ENCODE measurements around the gene PI4K2A.
A peak's percentile ranks its signal among the peaks of the same experiment; 100 is the strongest.
"Not testable (repeated sequence)": the region's sequence is repeated elsewhere in the genome, so short reads cannot be mapped to it uniquely, and the experiment has no call there.

Gene PI4K2A

DNA sequence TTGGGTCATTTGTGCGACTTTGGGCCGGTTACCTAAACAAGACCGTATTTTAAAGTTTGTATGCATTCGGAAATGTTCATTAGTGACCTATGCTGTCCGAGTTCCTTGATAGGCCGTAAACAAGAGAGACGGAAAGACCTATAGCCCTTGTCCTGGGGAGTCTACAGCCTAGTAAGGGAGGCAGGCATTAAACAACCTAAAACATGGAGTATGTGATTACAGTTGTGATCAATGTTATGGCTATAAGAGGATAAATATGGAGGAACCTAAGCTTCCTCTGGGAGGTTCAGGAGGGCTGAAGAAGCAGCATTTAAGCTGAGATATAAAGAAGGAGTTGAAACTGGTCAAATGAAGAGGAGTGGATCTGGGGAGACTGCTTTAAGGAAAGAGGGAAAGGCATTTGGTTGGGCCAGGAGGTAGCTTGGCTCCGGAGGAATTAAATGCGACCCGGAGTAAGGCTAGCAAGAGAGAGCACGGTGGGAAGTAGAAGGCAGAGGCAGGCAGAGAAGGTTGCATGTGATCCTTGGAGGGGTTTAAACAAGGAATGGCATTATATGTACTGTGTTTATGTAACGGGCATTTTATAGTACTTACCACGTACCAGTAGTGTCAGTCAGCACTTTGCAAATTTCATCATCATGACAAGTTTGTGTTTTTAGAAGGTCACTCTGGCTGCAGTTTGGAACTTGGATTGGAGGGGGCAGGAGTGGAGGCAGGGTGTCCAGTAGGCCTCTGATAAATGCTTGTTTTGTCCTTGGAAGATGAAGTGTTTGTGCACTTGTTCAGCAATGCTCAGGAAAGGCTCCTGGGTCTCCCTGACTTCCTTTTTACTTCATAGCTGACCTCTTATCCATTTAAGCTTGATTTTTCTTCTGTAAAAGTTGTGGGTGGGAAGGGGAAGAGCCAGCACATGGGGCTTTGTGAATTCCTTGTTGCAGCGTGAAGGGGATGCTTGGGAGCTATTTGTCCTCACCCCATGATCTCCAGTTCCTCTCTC is 47.6 kb downstream of the PI4K2A start:
- Histone ChIP-seq H3K36me3 (ENCODE audit: control insufficient read depth, insufficient read depth, low read length) (no peaks in the 10 kb centered on the region), H3K9me3 (ENCODE audit: control insufficient read depth, insufficient read depth, low read depth, low read length) (no peaks in the 10 kb centered on the region), H3K27me3 (ENCODE audit: control insufficient read depth, insufficient read depth, low read length) (no peaks in the 10 kb centered on the region; the same call in 1 of the 2 replicates), H3K4me1 (ENCODE audit: control insufficient read depth, insufficient read depth, low read length) (peaks cover 25% of the 10 kb centered on the region), H3K4me3 (ENCODE audit: low read depth, low read length) (peak overlapping the region; percentile 53), H3K27ac (ENCODE audit: low read depth, low read length) (peak overlapping the region; percentile 33), H3K9ac (ENCODE audit: low read length) (peak overlapping the region; percentile 70)

DNA sequence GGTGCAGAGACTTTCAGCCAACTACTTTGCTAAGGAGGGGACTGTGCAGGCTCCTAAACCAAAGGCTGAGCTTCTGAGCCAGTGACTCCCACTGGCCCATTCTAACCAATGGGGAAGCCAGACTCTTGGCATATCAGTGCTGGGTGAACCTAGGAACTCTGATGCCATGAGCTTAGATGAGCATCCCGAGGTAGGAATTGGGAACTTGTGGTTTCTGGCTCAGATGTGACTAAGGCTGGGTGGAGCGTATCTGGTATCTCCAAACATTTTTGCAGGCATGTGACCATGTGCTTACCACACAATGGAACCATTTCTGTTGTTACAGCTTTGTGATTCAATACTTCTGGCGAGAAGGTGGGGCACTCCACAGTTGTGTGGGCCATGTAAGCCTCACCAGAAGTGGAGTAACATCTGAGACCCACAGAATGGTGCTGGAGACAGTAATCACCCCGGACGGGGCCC is 49.1 kb downstream of the PI4K2A start:
- Histone ChIP-seq H3K9ac (ENCODE audit: low read length) (no peak overlapping the region), H3K36me3 (ENCODE audit: control insufficient read depth, insufficient read depth, low read length) (no peaks in the 10 kb centered on the region), H3K27ac (ENCODE audit: low read depth, low read length) (no peak overlapping the region), H3K4me1 (ENCODE audit: control insufficient read depth, insufficient read depth, low read length) (peaks cover 15% of the 10 kb centered on the region), H3K27me3 (ENCODE audit: control insufficient read depth, insufficient read depth, low read length) (no peaks in the 10 kb centered on the region; the same call in 1 of the 2 replicates), H3K4me3 (ENCODE audit: low read depth, low read length) (no peak overlapping the region), H3K9me3 (ENCODE audit: control insufficient read depth, insufficient read depth, low read depth, low read length) (no peaks in the 10 kb centered on the region)

DNA sequence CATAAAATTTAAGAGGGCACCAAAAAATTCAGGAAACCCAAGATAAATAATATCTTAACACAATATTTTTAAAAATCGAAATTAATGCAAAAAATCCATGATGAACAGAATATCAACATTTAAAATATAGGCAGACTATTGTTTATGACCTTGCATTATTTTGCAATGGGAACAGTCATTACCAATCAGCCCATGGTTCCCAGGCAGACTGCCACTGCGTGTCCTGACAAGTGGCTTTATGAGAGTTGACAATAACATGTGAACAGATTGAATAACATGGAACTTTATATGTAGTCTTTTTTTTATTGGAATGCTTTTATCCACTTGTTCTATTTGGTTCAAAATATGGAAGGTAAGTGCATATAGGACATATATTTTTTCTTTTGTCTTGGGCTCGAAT is 49.7 kb downstream of the PI4K2A start:
- Histone ChIP-seq H3K27me3 (ENCODE audit: control insufficient read depth, insufficient read depth, low read length) (no peaks in the 10 kb centered on the region; the same call in 1 of the 2 replicates), H3K9me3 (ENCODE audit: control insufficient read depth, insufficient read depth, low read depth, low read length) (no peaks in the 10 kb centered on the region), H3K27ac (ENCODE audit: low read depth, low read length) (no peak overlapping the region), H3K36me3 (ENCODE audit: control insufficient read depth, insufficient read depth, low read length) (no peaks in the 10 kb centered on the region), H3K4me3 (ENCODE audit: low read depth, low read length) (no peak overlapping the region), H3K9ac (ENCODE audit: low read length) (no peak overlapping the region), H3K4me1 (ENCODE audit: control insufficient read depth, insufficient read depth, low read length) (peaks cover 15% of the 10 kb centered on the region)

DNA sequence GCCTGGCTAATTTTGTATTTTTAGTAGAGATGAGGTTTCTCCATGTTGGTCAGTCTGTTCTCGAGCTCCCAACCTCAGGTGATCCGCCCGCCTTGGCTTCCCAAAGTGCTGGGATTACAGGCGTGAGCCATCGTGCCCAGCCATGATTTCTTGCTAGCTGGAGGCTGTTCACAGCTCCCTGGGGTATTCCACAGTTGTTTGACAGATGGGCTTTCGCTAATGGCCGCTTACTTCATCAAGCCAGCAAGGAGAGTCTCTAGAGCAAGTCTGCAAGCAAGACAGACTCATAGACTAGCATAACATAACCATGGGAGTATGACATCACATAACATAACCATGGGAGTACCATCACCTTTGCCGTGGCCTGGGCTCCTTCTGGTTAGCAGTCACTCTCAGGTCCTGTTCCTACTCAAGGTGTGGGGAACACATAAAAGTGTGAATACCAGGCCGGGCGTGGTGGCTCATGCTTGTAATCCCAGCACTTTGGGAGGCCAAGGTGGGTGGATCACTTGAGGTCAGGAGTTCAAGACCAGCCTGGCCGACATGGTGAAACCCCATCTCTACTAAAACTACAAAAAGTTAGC is 57.7 kb downstream of the PI4K2A start:
- H3K9ac ChIP-seq (ENCODE audit: low read length); H3K27ac ChIP-seq (ENCODE audit: low read depth, low read length); H3K27me3 ChIP-seq (ENCODE audit: control insufficient read depth, insufficient read depth, low read length); H3K4me1 ChIP-seq (ENCODE audit: control insufficient read depth, insufficient read depth, low read length); H3K4me3 ChIP-seq (ENCODE audit: low read depth, low read length); H3K9me3 ChIP-seq (ENCODE audit: control insufficient read depth, insufficient read depth, low read depth, low read length); H3K36me3 ChIP-seq (ENCODE audit: control insufficient read depth, insufficient read depth, low read length): not testable (repeated sequence)

DNA sequence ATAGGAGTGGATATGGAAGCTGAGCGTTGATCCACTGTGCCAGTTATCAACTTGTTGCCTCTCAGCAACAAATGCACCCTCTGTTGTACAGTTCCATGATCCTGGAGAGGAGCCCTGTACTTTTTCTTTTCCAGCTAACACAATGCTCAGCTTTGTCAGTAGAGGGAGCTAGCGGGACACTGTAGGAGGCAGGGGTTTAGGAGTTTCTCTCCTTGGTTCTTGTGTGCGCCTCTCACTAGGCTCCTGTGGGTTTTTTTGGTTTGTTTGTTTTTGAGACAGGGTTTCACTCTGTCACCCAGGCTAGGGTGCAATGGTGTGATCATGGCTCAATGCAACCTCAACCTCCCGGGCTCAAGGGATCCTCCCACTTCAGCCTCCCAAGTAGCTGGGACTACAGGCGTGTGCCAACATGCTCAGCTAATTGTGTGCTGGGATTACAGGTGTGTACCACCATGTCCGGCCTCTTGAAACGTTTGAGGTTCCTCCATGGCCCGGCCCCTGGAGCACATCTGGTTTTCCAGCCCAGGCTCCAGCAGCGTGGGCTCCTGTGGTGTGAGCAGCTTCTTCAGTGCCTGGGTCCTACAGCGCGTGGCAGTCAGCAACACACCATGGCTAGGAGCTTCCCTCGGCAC is 61.1 kb downstream of the PI4K2A start:
- peaks cover 7% of the 10 kb centered on the region for H3K4me1 ChIP-seq (ENCODE audit: control insufficient read depth, insufficient read depth, low read length)
- H3K27ac ChIP-seq (ENCODE audit: low read depth, low read length): no peak overlapping the region
- no peak overlapping the region for H3K9ac ChIP-seq (ENCODE audit: low read length)
- no peaks in the 10 kb centered on the region for H3K27me3 ChIP-seq (ENCODE audit: control insufficient read depth, insufficient read depth, low read length)
- H3K4me3 ChIP-seq (ENCODE audit: low read depth, low read length): no peak overlapping the region
- H3K36me3 ChIP-seq (ENCODE audit: control insufficient read depth, insufficient read depth, low read length): no peaks in the 10 kb centered on the region
- H3K9me3 ChIP-seq (ENCODE audit: control insufficient read depth, insufficient read depth, low read depth, low read length): peaks cover 3% of the 10 kb centered on the region; the same call in 1 of the 2 replicates

DNA sequence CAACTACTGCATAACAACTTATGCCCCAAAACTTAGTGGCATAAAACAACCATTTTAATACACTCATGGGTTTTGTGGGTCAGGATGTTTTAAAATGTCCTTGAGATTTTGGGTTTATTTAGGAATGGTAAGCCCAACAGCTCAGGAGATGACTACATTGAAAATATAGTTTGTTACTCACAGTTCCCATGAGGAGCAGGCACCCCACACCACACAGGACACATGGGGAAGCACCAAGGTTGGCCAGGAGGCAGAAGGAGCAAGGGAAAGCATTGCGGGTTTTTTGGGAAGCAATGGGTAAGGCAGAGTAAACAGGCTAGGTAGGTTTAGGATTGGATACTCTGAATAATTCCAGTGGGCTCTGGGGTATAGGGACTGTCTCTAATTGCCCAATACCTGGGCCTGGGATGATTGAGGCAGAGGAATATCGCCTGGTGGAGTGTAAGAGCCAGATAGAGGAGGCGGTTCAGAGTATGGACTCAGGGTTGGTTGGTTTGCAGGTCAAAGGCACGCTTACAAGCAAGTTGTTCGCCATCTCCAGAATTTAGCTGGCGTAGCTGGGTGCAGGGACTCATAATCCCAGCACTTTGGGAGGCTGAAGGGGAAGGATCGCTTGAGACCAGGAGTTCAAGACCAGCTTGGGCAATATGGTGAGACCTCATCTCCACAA is 63.1 kb downstream of the PI4K2A start:
- H3K4me3 ChIP-seq (ENCODE audit: low read depth, low read length): no peak overlapping the region
- peaks cover 7% of the 10 kb centered on the region for H3K4me1 ChIP-seq (ENCODE audit: control insufficient read depth, insufficient read depth, low read length)
- H3K9ac ChIP-seq (ENCODE audit: low read length): no peak overlapping the region
- no peak overlapping the region for H3K27ac ChIP-seq (ENCODE audit: low read depth, low read length)
- no peaks in the 10 kb centered on the region for H3K27me3 ChIP-seq (ENCODE audit: control insufficient read depth, insufficient read depth, low read length)
- H3K9me3 ChIP-seq (ENCODE audit: control insufficient read depth, insufficient read depth, low read depth, low read length): peaks cover 3% of the 10 kb centered on the region; the same call in 1 of the 2 replicates
- H3K36me3 ChIP-seq (ENCODE audit: control insufficient read depth, insufficient read depth, low read length): no peaks in the 10 kb centered on the region

DNA sequence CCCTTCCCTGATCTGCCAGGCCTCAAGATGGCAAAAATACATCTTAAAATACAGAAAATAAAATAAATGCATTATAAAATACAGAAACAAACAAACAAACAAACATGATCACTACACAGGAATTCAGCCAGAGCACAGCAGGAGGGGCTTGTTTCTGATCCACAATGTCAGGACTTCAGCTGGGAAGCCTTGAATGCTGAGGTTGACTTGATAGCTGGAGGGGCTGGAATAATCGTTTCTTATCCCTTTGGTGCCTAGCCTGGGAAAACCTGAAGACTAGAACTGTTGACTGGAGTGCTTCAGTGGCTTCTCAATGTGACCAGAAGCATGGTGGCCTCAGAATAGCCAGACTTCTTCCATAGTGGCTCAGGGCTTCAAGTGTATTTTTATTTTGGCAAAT is 63.9 kb downstream of the PI4K2A start:
- H3K4me3 ChIP-seq (ENCODE audit: low read depth, low read length): no peak overlapping the region
- H3K27ac ChIP-seq (ENCODE audit: low read depth, low read length): no peak overlapping the region
- no peaks in the 10 kb centered on the region for H3K27me3 ChIP-seq (ENCODE audit: control insufficient read depth, insufficient read depth, low read length)
- peaks cover 3% of the 10 kb centered on the region; the same call in 1 of the 2 replicates for H3K9me3 ChIP-seq (ENCODE audit: control insufficient read depth, insufficient read depth, low read depth, low read length)
- H3K4me1 ChIP-seq (ENCODE audit: control insufficient read depth, insufficient read depth, low read length): peaks cover 11% of the 10 kb centered on the region
- no peaks in the 10 kb centered on the region for H3K36me3 ChIP-seq (ENCODE audit: control insufficient read depth, insufficient read depth, low read length)
- H3K9ac ChIP-seq (ENCODE audit: low read length): no peak overlapping the region

DNA sequence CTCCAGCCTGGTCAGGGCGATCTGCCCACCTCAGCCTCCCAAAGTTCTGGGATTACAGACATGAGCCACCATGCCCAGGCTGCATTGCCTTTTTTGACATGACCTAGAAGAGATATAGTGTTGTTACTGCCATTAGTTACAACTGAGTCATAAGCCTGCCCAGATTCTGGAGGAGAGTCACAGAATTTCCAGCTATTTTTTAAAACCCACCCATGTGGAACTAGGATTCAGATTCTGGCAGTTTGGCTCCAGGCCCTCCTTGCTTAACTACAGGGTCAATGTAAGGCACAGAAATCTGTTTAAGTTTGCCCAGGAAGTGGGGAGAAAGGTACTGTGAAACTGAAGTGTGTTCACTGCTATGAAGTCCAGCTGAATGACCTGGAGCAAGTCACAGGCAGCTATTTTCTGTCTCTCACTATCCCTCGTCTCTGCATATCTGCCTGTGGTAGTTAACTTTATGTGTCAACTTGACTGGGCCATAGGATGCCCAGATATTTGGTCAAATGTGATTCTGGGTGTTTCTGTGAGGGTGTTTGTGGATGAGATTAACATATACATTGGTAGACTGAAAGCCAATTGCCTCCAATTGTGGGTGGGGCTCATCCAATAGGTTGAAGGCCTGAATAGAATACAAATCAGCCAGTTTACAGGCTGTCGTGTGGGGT is 64.7 kb downstream of the PI4K2A start:
- peaks cover 3% of the 10 kb centered on the region; the same call in 1 of the 2 replicates for H3K9me3 ChIP-seq (ENCODE audit: control insufficient read depth, insufficient read depth, low read depth, low read length)
- H3K9ac ChIP-seq (ENCODE audit: low read length): no peak overlapping the region
- no peak overlapping the region for H3K4me3 ChIP-seq (ENCODE audit: low read depth, low read length)
- H3K27ac ChIP-seq (ENCODE audit: low read depth, low read length): no peak overlapping the region
- peaks cover 12% of the 10 kb centered on the region for H3K4me1 ChIP-seq (ENCODE audit: control insufficient read depth, insufficient read depth, low read length)
- H3K27me3 ChIP-seq (ENCODE audit: control insufficient read depth, insufficient read depth, low read length): no peaks in the 10 kb centered on the region
- no peaks in the 10 kb centered on the region for H3K36me3 ChIP-seq (ENCODE audit: control insufficient read depth, insufficient read depth, low read length)

DNA sequence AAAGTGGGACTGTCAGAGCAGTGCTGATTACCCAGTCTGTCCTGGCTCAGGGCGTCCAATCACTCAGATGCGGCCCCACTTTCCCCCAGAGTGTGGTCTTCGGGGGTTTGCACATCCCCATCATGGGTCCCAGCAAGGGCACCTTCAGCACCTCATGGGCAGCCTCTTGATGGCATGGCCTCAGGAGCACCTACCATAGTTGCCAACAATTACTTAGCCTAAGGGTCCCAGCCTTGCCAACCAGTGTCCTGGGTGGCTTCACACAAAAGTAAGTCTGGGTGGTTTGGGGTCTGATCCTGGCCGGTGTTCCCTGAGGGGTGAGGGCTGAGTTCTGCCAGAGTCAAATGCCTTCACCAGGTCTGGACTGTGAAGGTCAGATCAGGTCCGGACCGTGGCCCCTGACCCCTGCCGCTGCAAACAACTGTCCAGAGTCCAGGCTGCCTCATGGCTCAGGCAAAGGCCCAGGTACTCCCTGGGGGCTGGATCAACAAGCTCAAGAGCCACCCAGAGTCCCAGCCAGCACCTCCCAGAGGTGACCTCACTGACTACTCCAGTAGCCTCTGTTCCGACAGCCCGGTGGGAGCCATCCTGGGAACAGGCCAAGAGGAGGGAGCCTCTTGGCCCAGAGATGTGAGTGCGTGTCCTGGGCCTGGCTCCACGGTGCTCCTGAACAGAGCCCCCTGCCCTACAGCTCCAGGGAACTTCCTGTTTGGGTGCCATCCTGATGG is 66.8 kb downstream of the PI4K2A start:
- peaks cover 5% of the 10 kb centered on the region; the same call in 1 of the 2 replicates for H3K4me1 ChIP-seq (ENCODE audit: control insufficient read depth, insufficient read depth, low read length)
- H3K9me3 ChIP-seq (ENCODE audit: control insufficient read depth, insufficient read depth, low read depth, low read length): peaks cover 3% of the 10 kb centered on the region; the same call in 1 of the 2 replicates
- H3K4me3 ChIP-seq (ENCODE audit: low read depth, low read length): no peak overlapping the region
- H3K9ac ChIP-seq (ENCODE audit: low read length): no peak overlapping the region
- no peaks in the 10 kb centered on the region for H3K36me3 ChIP-seq (ENCODE audit: control insufficient read depth, insufficient read depth, low read length)
- H3K27me3 ChIP-seq (ENCODE audit: control insufficient read depth, insufficient read depth, low read length): no peaks in the 10 kb centered on the region
- no peak overlapping the region for H3K27ac ChIP-seq (ENCODE audit: low read depth, low read length)

DNA sequence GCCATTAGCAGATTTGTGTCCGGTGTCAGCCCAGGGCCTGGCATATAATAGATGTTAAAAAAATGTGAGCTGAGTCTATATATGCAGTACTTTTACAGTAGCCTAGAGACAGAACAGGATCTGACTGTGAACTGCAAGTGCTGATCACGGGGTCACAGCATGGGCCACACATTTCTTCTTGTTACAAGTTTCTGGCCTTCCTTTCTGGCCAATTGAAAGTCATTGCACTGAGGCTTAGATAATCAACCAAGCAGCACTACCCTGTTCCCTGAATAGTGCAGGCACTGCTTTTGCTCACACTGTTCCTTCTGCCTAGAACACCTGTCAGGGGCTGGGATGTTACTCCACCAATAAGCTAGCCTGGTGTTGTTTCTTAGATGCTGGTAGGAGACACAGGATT is 67.7 kb downstream of the PI4K2A start:
- H3K4me3 ChIP-seq (ENCODE audit: low read depth, low read length): no peak overlapping the region
- H3K9me3 ChIP-seq (ENCODE audit: control insufficient read depth, insufficient read depth, low read depth, low read length): peaks cover 3% of the 10 kb centered on the region; the same call in 1 of the 2 replicates
- H3K4me1 ChIP-seq (ENCODE audit: control insufficient read depth, insufficient read depth, low read length): peaks cover 10% of the 10 kb centered on the region; the same call in 1 of the 2 replicates
- no peak overlapping the region for H3K9ac ChIP-seq (ENCODE audit: low read length)
- H3K36me3 ChIP-seq (ENCODE audit: control insufficient read depth, insufficient read depth, low read length): no peaks in the 10 kb centered on the region
- H3K27ac ChIP-seq (ENCODE audit: low read depth, low read length): no peak overlapping the region
- no peaks in the 10 kb centered on the region for H3K27me3 ChIP-seq (ENCODE audit: control insufficient read depth, insufficient read depth, low read length)

All from HUES6 (cell line).